ENCODE results near the gene RESP18. TPM values are rescaled to one million over a fixed set of nuclear protein-coding genes. Genes with fewer than 3 reads are reported as not detected.

The RESP18 gene
- total RNA-seq, 2 donors from 2014 or later, result not detected

DNA sequence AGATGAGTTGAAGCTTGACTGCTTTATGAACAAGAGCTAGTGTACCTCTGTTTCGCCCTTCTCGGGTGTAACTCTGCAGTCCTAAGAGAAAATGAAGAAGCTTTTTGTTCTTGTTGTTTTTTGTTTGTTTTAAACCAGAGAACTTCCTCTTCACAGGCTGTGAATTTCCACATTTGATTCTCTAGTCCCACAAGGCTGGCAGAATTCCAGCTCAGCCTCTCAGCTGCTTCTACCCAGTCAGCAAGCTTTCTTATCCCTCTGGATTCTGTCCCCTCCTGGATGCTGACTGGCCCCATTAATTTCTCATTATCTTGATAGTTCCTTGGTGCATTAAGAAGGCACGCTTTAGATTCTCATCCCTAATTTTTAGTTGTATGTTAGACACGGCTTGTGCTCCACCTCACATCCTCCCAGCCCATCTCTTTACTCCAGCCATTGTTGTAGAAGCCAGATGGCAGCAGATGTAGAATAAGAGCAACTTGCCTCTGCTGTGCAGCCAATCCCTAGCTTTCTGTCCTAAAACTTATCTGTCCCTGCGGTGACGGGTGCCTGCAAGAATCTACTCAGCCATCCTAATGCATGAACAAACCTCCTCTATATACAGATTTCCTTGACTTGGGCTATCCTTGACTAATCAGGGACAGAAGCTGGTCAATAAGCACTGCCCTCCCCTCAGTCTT, 12.3 kb upstream of the RESP18 start:
- TF ChIP-seq POLR2AphosphoS5 (IDR thresholded peaks at IDR 0.05), result no peak
- no peak for TF ChIP-seq POLR2A (IDR thresholded peaks at IDR 0.05)
- no peak for TF ChIP-seq CTCF (IDR thresholded peaks at IDR 0.05)
- no peaks in the 10 kb centered on the region for H3K9me3 ChIP-seq
- DNase-seq (ENCODE audit: low spot score), result no peak
- H3K4me3 ChIP-seq, result no peak overlapping the region
- WGBS, result 38% methylated on average over 6 of the region's 6 CpGs
- intact Hi-C loops (cut with DNase I), result no loop called here
- no peaks in the 10 kb centered on the region for H3K27me3 ChIP-seq (replicated peaks; ENCODE audit: insufficient read depth)
- no peaks in the 10 kb centered on the region for H3K36me3 ChIP-seq
- no peaks in the 10 kb centered on the region for H3K4me1 ChIP-seq (replicated peaks)
- no peak overlapping the region for H3K27ac ChIP-seq

- DNase-seq (ENCODE audit: low spot score), result no peak
- H3K27me3 ChIP-seq (replicated peaks; ENCODE audit: insufficient read depth), result peaks cover 11% of the 10 kb centered on the region
- no peaks in the 10 kb centered on the region for H3K9me3 ChIP-seq
- H3K36me3 ChIP-seq, result no peaks in the 10 kb centered on the region
- intact Hi-C loops (cut with DNase I), result no loop called here
- TF ChIP-seq POLR2AphosphoS5 (IDR thresholded peaks at IDR 0.05), result no peak
- TF ChIP-seq POLR2A (IDR thresholded peaks at IDR 0.05), result no peak
- no peak for TF ChIP-seq CTCF (IDR thresholded peaks at IDR 0.05)
- 32% methylated on average over 5 of the region's 5 CpGs for WGBS
- H3K27ac ChIP-seq, result no peak overlapping the region
- H3K4me1 ChIP-seq (replicated peaks), result no peaks in the 10 kb centered on the region
- H3K4me3 ChIP-seq, result no peak overlapping the region
These were observed 2.8 kb upstream of the RESP18 start for GRCh38 chr2:219335373-219335786.

DNA sequence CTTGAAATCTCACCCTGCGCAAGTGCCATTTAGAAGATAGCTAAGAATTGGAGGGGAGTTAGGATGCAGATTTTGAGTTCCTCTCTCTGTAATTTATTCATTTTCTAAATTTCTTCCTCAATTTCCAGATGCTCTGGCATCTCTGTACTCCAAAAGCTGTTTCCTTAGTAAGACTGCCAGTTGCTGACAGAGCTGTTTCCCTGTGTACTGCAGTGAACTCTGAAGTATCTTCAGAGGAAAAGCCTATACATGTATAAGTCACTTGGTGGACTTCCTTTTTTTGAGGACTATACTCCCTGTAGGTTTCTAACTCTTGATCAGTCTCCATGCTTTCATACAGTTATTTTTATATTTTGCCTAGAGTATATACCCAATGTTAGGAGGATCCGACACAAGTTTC, 1.5 kb upstream of the RESP18 start:
- Histone ChIP-seq H3K27me3 (replicated peaks; ENCODE audit: insufficient read depth) (peaks cover 11% of the 10 kb centered on the region), H3K4me3 (no peak overlapping the region), H3K9me3 (no peaks in the 10 kb centered on the region), H3K27ac (no peak overlapping the region), H3K36me3 (no peaks in the 10 kb centered on the region), H3K4me1 (replicated peaks) (no peaks in the 10 kb centered on the region)
- TF ChIP-seq POLR2AphosphoS5 (IDR thresholded peaks at IDR 0.05) (no peak), CTCF (IDR thresholded peaks at IDR 0.05) (no peak), POLR2A (IDR thresholded peaks at IDR 0.05) (no peak)
- 75% methylated on average over 2 of the region's 2 CpGs for WGBS
- intact Hi-C loops (cut with DNase I), result no loop called here
- no peak for DNase-seq (ENCODE audit: low spot score)

DNA sequence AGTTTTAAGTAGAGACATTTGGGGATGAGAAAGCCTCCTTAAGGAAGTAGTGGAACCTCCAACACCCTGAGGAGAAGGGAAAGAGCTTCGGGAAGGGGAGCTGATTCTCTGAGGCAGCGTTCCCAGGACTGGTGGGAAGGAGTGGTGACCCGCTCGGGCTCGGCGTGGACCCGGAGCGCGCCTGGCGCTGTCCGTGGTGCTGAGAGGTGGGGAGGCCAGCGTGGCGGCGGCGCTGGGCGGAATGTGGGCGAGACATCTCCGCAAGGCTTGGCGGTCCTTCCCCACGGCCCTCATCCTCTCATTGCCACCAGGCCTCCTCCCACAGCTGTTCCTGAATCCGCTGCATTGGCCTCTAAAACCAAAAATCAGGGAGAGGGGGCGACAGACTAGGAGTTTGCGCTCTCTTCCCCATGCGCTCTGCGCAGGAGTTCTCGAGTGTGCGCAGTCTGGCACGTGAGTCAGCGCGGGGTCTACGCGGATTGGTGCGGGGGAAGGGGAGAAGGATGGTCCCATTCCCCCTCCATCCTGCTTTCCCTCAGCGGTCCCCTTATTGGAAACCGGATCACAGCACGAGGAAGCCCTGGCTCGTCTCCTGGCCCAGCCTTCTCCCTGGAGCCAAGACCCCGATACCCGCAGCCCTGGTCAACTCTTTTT, 857 bp downstream of the RESP18 start:
- no peak for DNase-seq (ENCODE audit: low spot score)
- Histone ChIP-seq H3K4me1 (replicated peaks) (no peaks in the 10 kb centered on the region), H3K36me3 (no peaks in the 10 kb centered on the region), H3K27ac (no peak overlapping the region), H3K9me3 (no peaks in the 10 kb centered on the region), H3K27me3 (replicated peaks; ENCODE audit: insufficient read depth) (peaks cover 11% of the 10 kb centered on the region), H3K4me3 (no peak overlapping the region)
- intact Hi-C loops (cut with DNase I), result no loop called here
- TF ChIP-seq POLR2A (IDR thresholded peaks at IDR 0.05), result no peak
- TF ChIP-seq CTCF (IDR thresholded peaks at IDR 0.05), result no peak
- no peak for TF ChIP-seq POLR2AphosphoS5 (IDR thresholded peaks at IDR 0.05)
- WGBS, result 10% methylated on average over 39 of the region's 39 CpGs

DNA sequence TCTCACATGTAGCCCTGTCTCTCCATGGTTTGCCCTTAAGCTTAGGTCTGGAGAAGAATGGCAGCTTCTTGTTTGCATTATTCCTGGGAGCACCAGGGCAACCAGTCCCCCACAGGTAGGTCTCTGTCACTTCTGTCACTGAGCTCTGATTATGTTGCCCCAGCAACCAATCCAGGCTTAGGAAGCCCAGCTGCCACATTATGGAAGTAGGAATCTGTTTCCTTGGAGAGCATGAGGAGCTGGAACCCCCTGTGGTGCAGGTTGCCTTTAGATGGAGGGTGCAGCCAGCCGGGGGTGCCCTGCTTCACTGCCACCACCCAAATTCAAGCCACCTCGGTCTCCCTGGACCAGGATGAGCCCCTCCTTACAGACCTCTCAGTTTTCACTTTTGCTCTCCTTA, 4.8 kb downstream of the RESP18 start:
- Histone ChIP-seq H3K4me1 (replicated peaks) (no peaks in the 10 kb centered on the region), H3K4me3 (no peak overlapping the region), H3K27ac (no peak overlapping the region), H3K9me3 (no peaks in the 10 kb centered on the region), H3K36me3 (no peaks in the 10 kb centered on the region), H3K27me3 (replicated peaks; ENCODE audit: insufficient read depth) (peaks cover 10% of the 10 kb centered on the region)
- no peak for TF ChIP-seq CTCF (IDR thresholded peaks at IDR 0.05)
- TF ChIP-seq POLR2AphosphoS5 (IDR thresholded peaks at IDR 0.05), result no peak
- TF ChIP-seq POLR2A (IDR thresholded peaks at IDR 0.05), result no peak
- intact Hi-C loops (cut with DNase I), result no loop called here
- 48% methylated on average over 2 of the region's 2 CpGs for WGBS
- no peak for DNase-seq (ENCODE audit: low spot score)
